Smooth muscle cell (in vitro differentiated cells): ENCODE results near the gene TMEM14A. TPM values are rescaled to one million over a fixed set of nuclear protein-coding genes. Genes with fewer than 3 reads are reported as not detected.

Experiments
- DNase-seq: peaks from one replicate; lab custom pipeline; 2025; ENCODE audit not compliant: unreplicated experiment; lab: John Stamatoyannopoulos, UW
- H2AFZ ChIP-seq: fragments of 200-600 bp; sonication (generic); 2 replicates; pipeline ENCODE4 v1.6.0; 2016; ENCODE audit warnings: antibody characterized with exemption, low read depth, mild to moderate bottlenecking
- H3F3A ChIP-seq: fragments of 200-600 bp; sonication (generic); 2 replicates; pipeline ENCODE4 v1.6.0; 2017; ENCODE audit warnings: antibody characterized with exemption, low read depth
- H3K27ac ChIP-seq: fragments of 200-600 bp; sonication (generic); 2 replicates; pipeline ENCODE4 v1.5.1; 2016; ENCODE audit warnings: low read depth, mild to moderate bottlenecking
- H3K27me3 ChIP-seq: fragments of 200-600 bp; sonication (generic); 2 replicates; pipeline ENCODE4 v1.6.1; 2016; ENCODE audit warnings: low read depth, mild to moderate bottlenecking
- H3K36me3 ChIP-seq: fragments of 200-600 bp; sonication (generic); 2 replicates; pipeline ENCODE4 v1.5.1; 2016; ENCODE audit warnings: low read depth
- H3K4me1 ChIP-seq: fragments of 200-600 bp; sonication (generic); 2 replicates; pipeline ENCODE4 v1.5.1; 2016; ENCODE audit warnings: low read depth
- H3K4me2 ChIP-seq: fragments of 200-600 bp; sonication (generic); 2 replicates; pipeline ENCODE4 v1.6.0; 2016; ENCODE audit warnings: mild to moderate bottlenecking
- H3K4me3 ChIP-seq: fragments of 200-600 bp; sonication (generic); 2 replicates; pipeline ENCODE4 v1.5.1; 2016; ENCODE audit warnings: mild to moderate bottlenecking
- H3K79me2 ChIP-seq: fragments of 200-600 bp; sonication (generic); 2 replicates; pipeline ENCODE4 v1.6.0; 2016; ENCODE audit warnings: low read depth, mild to moderate bottlenecking
- H3K9ac ChIP-seq: fragments of 200-600 bp; sonication (generic); 2 replicates; pipeline ENCODE4 v1.6.0; 2016; ENCODE audit warnings: low read depth
- H3K9me3 ChIP-seq: fragments of 200-600 bp; sonication (generic); replicated peaks from 2 replicates; pipeline ENCODE4 v1.5.1; 2016; ENCODE audit warnings: low read depth
- H4K20me1 ChIP-seq: fragments of 200-600 bp; sonication (generic); 2 replicates; pipeline ENCODE4 v1.6.0; 2016; ENCODE audit warnings: low read depth
- CTCF ChIP-seq: fragments of 200-600 bp; sonication (generic); IDR thresholded peaks from 2 replicates; pipeline ENCODE4 v1.5.1; 2017; ENCODE audit warnings: borderline replicate concordance, mild to moderate bottlenecking, antibody characterized with exemption; ENCODE audit not compliant: insufficient read depth, poor library complexity, severe bottlenecking
- WGBS: methylation state at CpG from one replicate; pipeline ENCODE4 v1.1.7; 2016; ENCODE audit warnings: low lambda C conversion rate; 5-methylcytosine and 5-hydroxymethylcytosine counted together
- polyA plus RNA-seq: library from polyadenylated mRNA; unstranded; fragments of >200 nt; fragmentation: Nextera tagmentation; extraction: Ambion mirVana; gene quantifications from 2 replicates; pipeline ENCODE4 v1.2.1, GENCODE V29; 2016
- total RNA-seq: library from RNA; depleted of rRNA; stranded (reverse); fragments of >200 nt; gene quantifications from 2 replicates; pipeline ENCODE4 v1.2.3, GENCODE V29; 2014

The TMEM14A gene
- total and polyA plus RNA-seq, 2 experiments from 2014 or later, result 68.7 to 77.7 TPM

GRCh38 chr6:52657870-52658269 is 13.0 kb upstream of the TMEM14A start:
- H4K20me1 ChIP-seq, result no peaks in the 10 kb centered on the region
- H3K4me1 ChIP-seq, result no peaks in the 10 kb centered on the region
- no peaks in the 10 kb centered on the region for H3F3A ChIP-seq
- H3K4me2 ChIP-seq, result no peak overlapping the region
- no peak overlapping the region for H3K9ac ChIP-seq
- no peaks in the 10 kb centered on the region for H3K9me3 ChIP-seq
- H3K27me3 ChIP-seq, result no peaks in the 10 kb centered on the region
- H3K79me2 ChIP-seq, result no peaks in the 10 kb centered on the region
- 93% methylated on average over 4 of the region's 4 CpGs for WGBS
- no peak overlapping the region for H3K4me3 ChIP-seq
- DNase-seq, result no peak
- H2AFZ ChIP-seq, result no peak overlapping the region
- H3K36me3 ChIP-seq, result no peaks in the 10 kb centered on the region
- TF ChIP-seq CTCF, result no peak
- no peak overlapping the region for H3K27ac ChIP-seq

GRCh38 chr6:52661551-52661950 is 9.4 kb upstream of the TMEM14A start:
- no peak overlapping the region for H3K27ac ChIP-seq

GRCh38 chr6:52662031-52662430 is 8.9 kb upstream of the TMEM14A start:
- no peak overlapping the region for H3K27ac ChIP-seq
- H3K4me1 ChIP-seq, result peaks cover 15% of the 10 kb centered on the region
- no peaks in the 10 kb centered on the region for H3F3A ChIP-seq
- H3K9me3 ChIP-seq, result no peaks in the 10 kb centered on the region
- no peaks in the 10 kb centered on the region for H4K20me1 ChIP-seq
- peak overlapping the region; percentile 27 for H2AFZ ChIP-seq
- H3K36me3 ChIP-seq, result no peaks in the 10 kb centered on the region
- H3K4me3 ChIP-seq, result no peak overlapping the region
- no peak for TF ChIP-seq CTCF
- no peak overlapping the region for H3K9ac ChIP-seq
- H3K27me3 ChIP-seq, result no peaks in the 10 kb centered on the region
- H3K79me2 ChIP-seq, result peaks cover 13% of the 10 kb centered on the region
- no peak overlapping the region for H3K4me2 ChIP-seq
- WGBS, result 87% methylated on average over 2 of the region's 2 CpGs
- no peak for DNase-seq

More at GRCh38 chr6:52661551-52661950, 9.4 kb upstream of the TMEM14A start:
- Histone ChIP-seq H3K27me3 (no peaks in the 10 kb centered on the region), H3K9ac (no peak overlapping the region), H3F3A (no peaks in the 10 kb centered on the region), H3K9me3 (no peaks in the 10 kb centered on the region), H3K36me3 (no peaks in the 10 kb centered on the region), H4K20me1 (no peaks in the 10 kb centered on the region), H2AFZ (peak overlapping the region; percentile 27), H3K4me3 (no peak overlapping the region), H3K79me2 (peaks cover 13% of the 10 kb centered on the region), H3K4me2 (no peak overlapping the region), H3K4me1 (peaks cover 15% of the 10 kb centered on the region)
- no peak for DNase-seq
- 96% methylated on average over 3 of the region's 3 CpGs for WGBS
- TF ChIP-seq CTCF, result no peak
